IMR-90 (cell line): ENCODE results near the gene TNN. TPM values are rescaled to one million over a fixed set of nuclear protein-coding genes. Genes with fewer than 3 reads are reported as not detected.

ENCODE experiments used
- ATAC-seq: fragments of 200-7000 bp; cut with Tn5 transposase; 2 replicates; pipeline ENCODE4 v1.9.1; 2020; ENCODE audit warnings: low read depth, mild to moderate bottlenecking, moderate library complexity
- BruUV-seq: library from RNA; stranded (reverse); fragments of 400-500 nt; replicated peaks from 2 replicates; lab custom pipeline; 2021; lab: Mats Ljungman, UMichigan
- CTCF ChIA-PET: fragments of 300-600 bp; formaldehyde crosslinking; extraction: SDS; loops from one replicate; lab custom pipeline; 2021; ENCODE audit warnings: antibody characterized with exemption; lab: Yijun Ruan, JAX
- POLR2A ChIA-PET: fragments of 300-600 bp; sonication (Branson Sonifier 250); formaldehyde crosslinking; loops from one replicate; lab custom pipeline; 2022; ENCODE audit warnings: antibody characterized with exemption; ENCODE audit not compliant: unreplicated experiment; lab: Charles Lee
- DNase-seq: peaks from one replicate; pipeline ENCODE4 v3.0.0; 2013
- H2AFZ ChIP-seq: replicated peaks from 2 replicates; pipeline ENCODE3; 2013; ENCODE audit warnings: low read length, mild to moderate bottlenecking; ENCODE audit not compliant: poor library complexity
- H2AK5ac ChIP-seq: 2 replicates; pipeline ENCODE4 v1.6.1; 2013; ENCODE audit warnings: low read depth, low read length, inconsistent platforms
- H2AK9ac ChIP-seq: replicated peaks from 2 replicates; pipeline ENCODE3; 2013; ENCODE audit warnings: mild to moderate bottlenecking, low read depth, low read length, moderate library complexity; ENCODE audit not compliant: poor library complexity
- H2BK120ac ChIP-seq: 2 replicates; pipeline ENCODE4 v1.6.1; 2013; ENCODE audit warnings: low read depth, low read length, inconsistent platforms
- H2BK15ac ChIP-seq: 3 replicates; pipeline ENCODE4 v1.6.1; 2013; ENCODE audit warnings: low read depth, low read length, inconsistent platforms
- H2BK20ac ChIP-seq: 2 replicates; pipeline ENCODE4 v1.6.1; 2013; ENCODE audit warnings: low read depth, mild to moderate bottlenecking, inconsistent platforms, low read length, moderate library complexity
- H2BK5ac ChIP-seq: 2 replicates; pipeline ENCODE4 v1.6.1; 2013; ENCODE audit warnings: mild to moderate bottlenecking, low read depth, low read length, inconsistent platforms; ENCODE audit not compliant: poor library complexity, severe bottlenecking
- H3K14ac ChIP-seq: replicated peaks from 2 replicates; pipeline ENCODE4 v1.6.1; 2013; ENCODE audit warnings: low read depth, low read length, inconsistent platforms
- H3K18ac ChIP-seq: 2 replicates; pipeline ENCODE4 v1.6.1; 2013; ENCODE audit warnings: low read depth, low read length, control low read depth
- H3K23ac ChIP-seq: 2 replicates; pipeline ENCODE4 v1.6.1; 2013; ENCODE audit warnings: low read depth, low read length, inconsistent platforms
- H3K27ac ChIP-seq: 2 replicates; pipeline ENCODE4 v1.5.1; 2013; ENCODE audit warnings: mild to moderate bottlenecking, control low read depth, low read length; ENCODE audit not compliant: insufficient read depth
- H3K27me3 ChIP-seq: 2 replicates; pipeline ENCODE4 v1.6.1; 2013; ENCODE audit warnings: low read length; ENCODE audit not compliant: control insufficient read depth, insufficient read depth
- H3K36me3 ChIP-seq: 2 replicates; pipeline ENCODE4 v1.6.1; 2013; ENCODE audit warnings: low read length, mixed read lengths; ENCODE audit not compliant: control insufficient read depth, insufficient read depth
- H3K4ac ChIP-seq: 2 replicates; pipeline ENCODE4 v1.6.1; 2013; ENCODE audit warnings: low read depth, low read length, inconsistent platforms
- H3K4me1 ChIP-seq: 2 replicates; pipeline ENCODE4 v1.6.1; 2013; ENCODE audit warnings: low read length, mixed read lengths; ENCODE audit not compliant: control insufficient read depth, insufficient read depth
- H3K4me2 ChIP-seq: 2 replicates; pipeline ENCODE4 v1.6.1; 2013; ENCODE audit warnings: low read depth, mild to moderate bottlenecking, control low read depth, low read length, moderate library complexity
- H3K4me3 ChIP-seq: 2 replicates; pipeline ENCODE4 v1.5.1; 2013; ENCODE audit warnings: low read depth, mild to moderate bottlenecking, control low read depth, low read length, moderate library complexity; ENCODE audit not compliant: insufficient read depth
- H3K56ac ChIP-seq: 2 replicates; pipeline ENCODE4 v1.6.1; 2013; ENCODE audit warnings: low read length, inconsistent platforms; ENCODE audit not compliant: insufficient read depth; ENCODE audit errors: extremely low read depth
- H3K79me1 ChIP-seq, 2 experiments: 2 replicates each; pipeline ENCODE4 v1.6.1; 2013; ENCODE audit warnings: low read length in 2 of 2, inconsistent platforms in 1 of 2, low read depth in 1 of 2
- H3K9ac ChIP-seq: 2 replicates; pipeline ENCODE4 v1.6.1; 2013; ENCODE audit warnings: low read depth, low read length, control low read depth
- H3K9me1 ChIP-seq: 2 replicates; pipeline ENCODE4 v1.6.1; 2013; ENCODE audit warnings: low read length, inconsistent platforms; ENCODE audit not compliant: insufficient read depth
- H3K9me3 ChIP-seq: 2 replicates; pipeline ENCODE4 v1.6.1; 2013; ENCODE audit warnings: low read length; ENCODE audit not compliant: control insufficient read depth, insufficient read depth
- H4K20me1 ChIP-seq: 2 replicates; pipeline ENCODE4 v1.6.1; 2013; ENCODE audit warnings: low read length, inconsistent platforms; ENCODE audit not compliant: insufficient read depth
- H4K5ac ChIP-seq: 2 replicates; pipeline ENCODE4 v1.6.1; 2013; ENCODE audit warnings: mild to moderate bottlenecking, low read depth, low read length, control low read depth
- H4K8ac ChIP-seq, 2 experiments: 2 replicates each; pipeline ENCODE4 v1.6.1; 2013; ENCODE audit warnings: low read depth in 2 of 2, low read length in 2 of 2, control low read depth in 1 of 2, inconsistent platforms in 1 of 2
- H4K91ac ChIP-seq: 2 replicates; pipeline ENCODE4 v1.6.1; 2013; ENCODE audit warnings: low read depth, low read length, inconsistent platforms; ENCODE audit not compliant: insufficient read depth
- BHLHE40 ChIP-seq: fragments of 150-350 bp; IDR thresholded peaks from 2 replicates; pipeline ENCODE4 v1.6.1; 2016; ENCODE audit warnings: mild to moderate bottlenecking, low read depth, low read length
- CEBPB ChIP-seq: IDR thresholded peaks from 2 replicates; pipeline ENCODE4 v1.6.1; 2012; ENCODE audit warnings: low read depth, low read length, improper control_type of control experiment
- CHD1 ChIP-seq: IDR thresholded peaks from 2 replicates; pipeline ENCODE4 v1.6.1; 2012; ENCODE audit warnings: low read depth, low read length, improper control_type of control experiment
- CTCF ChIP-seq: conservative IDR thresholded peaks from 2 replicates; pipeline ENCODE4 v1.5.1; 2012; ENCODE audit warnings: mild to moderate bottlenecking, low read depth, low read length, improper control_type of control experiment
- ELK1 ChIP-seq: fragments of 150-350 bp; IDR thresholded peaks from 2 replicates; pipeline ENCODE4 v1.6.1; 2016; ENCODE audit warnings: low read depth, mild to moderate bottlenecking, low read length, moderate library complexity, borderline replicate concordance
- FOS ChIP-seq: fragments of 150-350 bp; IDR thresholded peaks from 2 replicates; pipeline ENCODE4 v1.6.1; 2016; ENCODE audit warnings: low read depth, low read length
- MAFK ChIP-seq: IDR thresholded peaks from 2 replicates; pipeline ENCODE4 v1.6.1; 2012; ENCODE audit warnings: low read depth, low read length, improper control_type of control experiment
- MAZ ChIP-seq: IDR thresholded peaks from 2 replicates; pipeline ENCODE4 v1.6.1; 2012; ENCODE audit warnings: low read depth, mild to moderate bottlenecking, low read length, improper control_type of control experiment, moderate library complexity, borderline replicate concordance
- MXI1 ChIP-seq: IDR thresholded peaks from 2 replicates; pipeline ENCODE4 v1.6.1; 2012; ENCODE audit warnings: low read depth, mild to moderate bottlenecking, low read length, moderate library complexity, borderline replicate concordance
- NFE2L2 ChIP-seq: fragments of 150-350 bp; IDR thresholded peaks from 2 replicates; pipeline ENCODE4 v1.6.1; 2016; ENCODE audit warnings: low read depth, mild to moderate bottlenecking, low read length
- POLR2A ChIP-seq: IDR thresholded peaks from 2 replicates; pipeline ENCODE4 v1.6.1; 2012; ENCODE audit warnings: mild to moderate bottlenecking, low read depth, low read length
- RAD21 ChIP-seq: IDR thresholded peaks from 2 replicates; pipeline ENCODE4 v1.6.1; 2012; ENCODE audit warnings: low read length, improper control_type of control experiment
- RCOR1 ChIP-seq: IDR thresholded peaks from 2 replicates; pipeline ENCODE4 v1.6.1; 2012; ENCODE audit warnings: mild to moderate bottlenecking, low read length, improper control_type of control experiment; ENCODE audit not compliant: insufficient replicate concordance
- RFX5 ChIP-seq: IDR thresholded peaks from 2 replicates; pipeline ENCODE4 v1.8.0; 2012; ENCODE audit warnings: low read depth, mild to moderate bottlenecking, low read length, moderate library complexity
- SMC3 ChIP-seq: fragments of 150-350 bp; IDR thresholded peaks from 2 replicates; pipeline ENCODE4 v1.6.1; 2016; ENCODE audit warnings: low read depth, mild to moderate bottlenecking, antibody characterized with exemption, low read length, moderate library complexity
- USF2 ChIP-seq: fragments of 150-350 bp; IDR thresholded peaks from 2 replicates; pipeline ENCODE4 v1.6.1; 2017; ENCODE audit warnings: mild to moderate bottlenecking, antibody characterized with exemption, low read length, low read depth
- WGBS, 2 experiments: methylation state at CpG; one replicate each; pipeline versions ENCODE4 v1.1.5 to v1.1.7; 2013; ENCODE audit warnings: missing lambda C conversion rate in 2 of 2; ENCODE audit not compliant: insufficient read length in 1 of 2; ENCODE audit errors: extremely low coverage in 2 of 2; 5-methylcytosine and 5-hydroxymethylcytosine counted together
- dilution Hi-C: fragments of 300-500 bp; cut with HindIII; formaldehyde crosslinking; loops from one replicate; pipeline ENCODE4 v1.14.3; 2018; ENCODE audit warnings: low sequenced_read_pairs; ENCODE audit not compliant: unreplicated experiment
- in situ Hi-C: fragments of 300-500 bp; cut with MboI; formaldehyde crosslinking; loops from 3 replicates; pipeline ENCODE4 v1.14.3; 2019; ENCODE audit warnings: low sequenced_read_pairs, inconsistent platforms, mixed read lengths
- intact Hi-C: fragments of 100-400 bp; cut with micrococcal nuclease; formaldehyde crosslinking; loops from 2 replicates; pipeline ENCODE4 v1.10.0; 2022
- polyA plus RNA-seq, 3 experiments: library from polyadenylated mRNA; depleted of rRNA; stranded (reverse); fragments of >200 nt; gene quantifications; 2 replicates each; pipeline ENCODE4 v1.2.3, GENCODE V29; 2012; ENCODE audit warnings: low replicate concordance in 1 of 3
- total RNA-seq: library from RNA; depleted of rRNA; stranded (reverse); fragments of >200 nt; gene quantifications from 2 replicates; pipeline ENCODE4 v1.2.3, GENCODE V29; 2012

TNN gene
- total and polyA plus RNA-seq, 2 of the 4 experiments (the other 2 are of a cell fraction), result not detected

GRCh38 chr1:175128523-175128922 is 60.9 kb downstream of the TNN start:
- WGBS, 2 experiments, result no CpG with 5 or more reads among the region's 9 CpGs
- Histone ChIP-seq H4K91ac (peak overlapping the region; percentile 49), H4K5ac (no peak overlapping the region), H4K20me1 (no peaks in the 10 kb centered on the region), H3K4me1 (peaks cover 2% of the 10 kb centered on the region; the same call in 1 of the 2 replicates), H4K8ac (no peak overlapping the region), H3K79me1 (no peaks in the 10 kb centered on the region), H2BK20ac (no peak overlapping the region), H3K27me3 (no peaks in the 10 kb centered on the region), H2BK120ac (peak overlapping the region; percentile 27; the same call in 1 of the 2 replicates), H3K4me3 (no peak overlapping the region), H2AK9ac (no peak overlapping the region), H2AK5ac (no peak overlapping the region), H3K27ac (peak overlapping the region; percentile 3; the same call in 1 of the 2 replicates), H2BK15ac (no peak overlapping the region), H2AFZ (peak overlapping the region; percentile 34), H3K36me3 (no peaks in the 10 kb centered on the region), H3K56ac (no peak overlapping the region), H3K9me1 (no peaks in the 10 kb centered on the region), H3K4me2 (no peak overlapping the region), H3K23ac (no peak overlapping the region), H3K9me3 (no peaks in the 10 kb centered on the region), H3K18ac (no peak overlapping the region; the same call in 1 of the 2 replicates), H3K9ac (no peak overlapping the region), H2BK5ac (no peak overlapping the region), H3K14ac (no peak overlapping the region; the same call in 1 of the 2 replicates), H3K4ac (peak overlapping the region; percentile 35; the same call in 1 of the 2 replicates)
- ATAC-seq (no peak), DNase-seq (no peak)
- dilution Hi-C loops (no loop called here), intact Hi-C loops (no loop called here), in situ Hi-C loops (no loop called here)
- POLR2A ChIA-PET, result no interaction called here
- BruUV-seq, result no TSS peak
- CTCF ChIA-PET, result interaction anchor here (1.1 kb wide), 1 partner anchor 18 kb away, joined by 5 read pairs; no protein-coding TSS in a partner anchor
- TF ChIP-seq FOS (no peak), ELK1 (no peak), MAZ (no peak), BHLHE40 (no peak), RAD21 (no peak), MXI1 (no peak), RCOR1 (no peak), RFX5 (no peak), NFE2L2 (no peak), MAFK (no peak), CTCF (no peak), CHD1 (no peak), POLR2A (no peak), USF2 (no peak), CEBPB (no peak), SMC3 (no peak)
